Fibroblast of lung (primary cell): Measurements from ENCODE around the gene PTOV1.

Experiments used
- EZH2 ChIP-seq: IDR thresholded peaks from 2 replicates; pipeline ENCODE4 v1.5.1; 2012; ENCODE audit warnings: low read length, control low read depth, mild to moderate bottlenecking; ENCODE audit errors: missing control alignments
- TF ChIP-seq, protein P1 (sequence below), 2 donors: IDR thresholded peaks in 1 of 2; conservative IDR thresholded peaks in 1 of 2; 1 replicate in 1 of 2; 2 replicates in 1 of 2; pipeline ENCODE4 v1.5.1; 2011 to 2012; ENCODE audit warnings: low read length in 2 of 2, control low read depth in 1 of 2, inconsistent platforms in 1 of 2, low read depth in 1 of 2, mild to moderate bottlenecking in 1 of 2

DNA sequence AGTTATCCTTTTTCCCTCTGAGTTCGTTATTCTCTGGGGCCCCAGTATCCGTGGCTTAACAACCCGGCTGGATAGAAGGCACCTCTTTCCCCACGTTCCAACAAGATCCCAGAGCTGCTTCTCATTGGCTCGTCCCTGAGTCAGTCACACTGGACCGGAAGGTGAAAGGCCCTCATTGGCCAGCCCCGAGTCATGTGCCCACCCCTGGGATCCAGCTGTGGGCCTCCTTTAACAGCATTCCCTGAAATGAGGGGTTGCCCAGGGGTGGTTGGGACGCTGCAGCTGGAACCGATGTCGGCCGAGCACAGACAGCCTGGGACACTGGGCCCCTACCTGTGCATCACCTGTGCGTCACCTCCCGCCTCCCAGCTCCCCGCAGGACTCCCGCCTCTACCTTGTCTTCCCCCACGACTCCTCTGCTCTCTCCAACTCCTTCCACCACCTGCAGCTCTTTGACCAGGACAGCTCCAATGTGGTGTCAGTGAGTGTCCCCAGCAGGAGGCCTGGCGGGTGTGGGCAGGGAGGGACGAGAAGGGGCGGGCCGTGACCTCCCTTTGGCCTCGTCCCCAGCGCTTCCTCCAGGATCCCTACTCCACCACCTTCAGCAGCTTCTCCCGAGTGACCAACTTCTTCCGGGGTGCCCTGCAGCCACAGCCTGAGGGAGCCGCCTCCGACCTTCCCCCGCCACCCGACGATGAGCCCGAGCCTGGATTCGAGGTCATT is 30.9 kb downstream of the PTOV1 start:
- TF ChIP-seq, protein P1, sequence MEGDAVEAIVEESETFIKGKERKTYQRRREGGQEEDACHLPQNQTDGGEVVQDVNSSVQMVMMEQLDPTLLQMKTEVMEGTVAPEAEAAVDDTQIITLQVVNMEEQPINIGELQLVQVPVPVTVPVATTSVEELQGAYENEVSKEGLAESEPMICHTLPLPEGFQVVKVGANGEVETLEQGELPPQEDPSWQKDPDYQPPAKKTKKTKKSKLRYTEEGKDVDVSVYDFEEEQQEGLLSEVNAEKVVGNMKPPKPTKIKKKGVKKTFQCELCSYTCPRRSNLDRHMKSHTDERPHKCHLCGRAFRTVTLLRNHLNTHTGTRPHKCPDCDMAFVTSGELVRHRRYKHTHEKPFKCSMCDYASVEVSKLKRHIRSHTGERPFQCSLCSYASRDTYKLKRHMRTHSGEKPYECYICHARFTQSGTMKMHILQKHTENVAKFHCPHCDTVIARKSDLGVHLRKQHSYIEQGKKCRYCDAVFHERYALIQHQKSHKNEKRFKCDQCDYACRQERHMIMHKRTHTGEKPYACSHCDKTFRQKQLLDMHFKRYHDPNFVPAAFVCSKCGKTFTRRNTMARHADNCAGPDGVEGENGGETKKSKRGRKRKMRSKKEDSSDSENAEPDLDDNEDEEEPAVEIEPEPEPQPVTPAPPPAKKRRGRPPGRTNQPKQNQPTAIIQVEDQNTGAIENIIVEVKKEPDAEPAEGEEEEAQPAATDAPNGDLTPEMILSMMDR (conservative IDR thresholded peaks at IDR 0.05 in 1 of 2, IDR thresholded peaks at IDR 0.05 in 1 of 2; ENCODE audit: low read depth in 1 of 2, low read length in 2 of 2) = no peak
- no peak for TF ChIP-seq EZH2
